Activated CD4-positive, CD25-positive, alpha-beta regulatory T cell treated with anti-CD3 and anti-CD28 coated beads, Interleukin-2, amount 50 U/mL, for 16 hours (primary cell): Measurements from ENCODE around the gene PRAF2.

Source experiments
- DNase-seq: peaks from one replicate; pipeline ENCODE4 v3.0.0-alpha.2; 2020; ENCODE audit warnings: low read depth, low spot score

Gene PRAF2

GRCh38 chrX:49042581-49043219 lies 31.1 kb downstream of the PRAF2 start:
- no peak for DNase-seq

- no peak for DNase-seq
These were observed 31.8 kb downstream of the PRAF2 start for GRCh38 chrX:49041744-49042580.

GRCh38 chrX:49040376-49040955 lies 33.3 kb downstream of the PRAF2 start:
- DNase-seq: no peak

GRCh38 chrX:49039598-49040375 lies 34.0 kb downstream of the PRAF2 start:
- DNase-seq: no peak

- DNase-seq: no peak
These were observed 35.8 kb downstream of the PRAF2 start for GRCh38 chrX:49037883-49038475.

GRCh38 chrX:49030283-49030682 lies 43.5 kb downstream of the PRAF2 start:
- no peak for DNase-seq

- no peak for DNase-seq
These were observed 43.9 kb downstream of the PRAF2 start for GRCh38 chrX:49029876-49030275.
